Upper lobe of left lung (tissue), 4 donors: ENCODE data around the gene NRXN3.

ENCODE experiments used
- POLR2A ChIP-seq, 4 donors: fragments of 450-650 bp; IDR thresholded peaks; one replicate each; pipeline ENCODE4 v1.5.1; 2016 to 2017; ENCODE audit warnings: antibody characterized with exemption in 4 of 4, mild to moderate bottlenecking in 2 of 4
- POLR2AphosphoS5 ChIP-seq, 2 donors: sonication (generic); formaldehyde crosslinking; IDR thresholded peaks; one replicate each; pipeline ENCODE4 v1.5.1; 2017; ENCODE audit warnings: antibody characterized with exemption in 2 of 2
- TF ChIP-seq, protein P1 (sequence below), 6 experiments: fragments of 450-650 bp in 4 of 6; fragments of 200-600 bp in 2 of 6; sonication (generic) in 2 of 6; IDR thresholded peaks; one replicate each; pipeline ENCODE4 v1.5.1; 2016 to 2019; ENCODE audit warnings: antibody characterized with exemption in 6 of 6

DNA sequence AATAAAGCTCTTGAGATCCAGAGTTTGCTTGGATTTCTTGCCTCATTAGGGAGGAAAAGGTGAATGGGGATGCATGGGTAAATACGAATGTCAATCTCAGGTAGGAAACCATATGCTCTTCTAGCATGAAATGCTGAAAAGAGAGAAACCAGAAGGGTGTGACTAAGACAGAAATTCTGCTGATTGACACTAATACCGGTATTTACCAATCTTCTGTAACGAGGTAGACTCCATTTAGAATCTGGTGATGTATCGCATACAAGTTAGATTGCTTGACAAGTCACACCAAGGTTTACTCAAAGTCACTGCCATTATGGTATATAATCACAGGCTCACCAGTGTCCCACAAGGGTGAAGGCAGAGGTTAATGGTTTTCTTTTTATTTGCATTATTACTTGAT is 337.9 kb downstream of the NRXN3 start:
- TF ChIP-seq, protein P1, sequence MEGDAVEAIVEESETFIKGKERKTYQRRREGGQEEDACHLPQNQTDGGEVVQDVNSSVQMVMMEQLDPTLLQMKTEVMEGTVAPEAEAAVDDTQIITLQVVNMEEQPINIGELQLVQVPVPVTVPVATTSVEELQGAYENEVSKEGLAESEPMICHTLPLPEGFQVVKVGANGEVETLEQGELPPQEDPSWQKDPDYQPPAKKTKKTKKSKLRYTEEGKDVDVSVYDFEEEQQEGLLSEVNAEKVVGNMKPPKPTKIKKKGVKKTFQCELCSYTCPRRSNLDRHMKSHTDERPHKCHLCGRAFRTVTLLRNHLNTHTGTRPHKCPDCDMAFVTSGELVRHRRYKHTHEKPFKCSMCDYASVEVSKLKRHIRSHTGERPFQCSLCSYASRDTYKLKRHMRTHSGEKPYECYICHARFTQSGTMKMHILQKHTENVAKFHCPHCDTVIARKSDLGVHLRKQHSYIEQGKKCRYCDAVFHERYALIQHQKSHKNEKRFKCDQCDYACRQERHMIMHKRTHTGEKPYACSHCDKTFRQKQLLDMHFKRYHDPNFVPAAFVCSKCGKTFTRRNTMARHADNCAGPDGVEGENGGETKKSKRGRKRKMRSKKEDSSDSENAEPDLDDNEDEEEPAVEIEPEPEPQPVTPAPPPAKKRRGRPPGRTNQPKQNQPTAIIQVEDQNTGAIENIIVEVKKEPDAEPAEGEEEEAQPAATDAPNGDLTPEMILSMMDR (IDR thresholded peaks at IDR 0.05), result no peak
- TF ChIP-seq POLR2A (IDR thresholded peaks at IDR 0.05) (no peak), POLR2AphosphoS5 (IDR thresholded peaks at IDR 0.05) (no peak)
